Measurements from ENCODE around the gene EEIG1.

DNA sequence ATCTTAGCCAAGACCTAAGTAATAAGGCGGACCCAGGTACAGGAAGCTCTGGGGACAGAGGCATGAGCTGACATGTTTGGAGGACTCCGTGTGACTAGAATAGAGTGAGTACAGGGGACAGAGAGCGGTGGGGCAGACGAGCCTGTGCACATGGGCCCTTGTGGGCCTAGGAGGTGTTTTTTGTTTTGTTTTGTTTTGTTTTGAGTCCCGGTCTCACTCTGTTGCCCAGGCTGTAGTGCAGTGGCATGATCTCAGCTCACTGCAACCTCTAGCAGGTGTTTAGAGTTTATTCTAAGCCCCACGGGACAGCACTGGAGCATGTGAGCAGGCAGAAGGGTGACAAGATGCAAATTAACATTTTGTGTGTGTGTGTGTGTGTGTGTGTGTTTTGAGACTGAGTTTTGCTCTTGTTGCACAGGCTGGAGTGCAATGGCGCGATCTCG, 3.1 kb upstream of the EEIG1 start:
- TF ChIP-seq, protein P1, sequence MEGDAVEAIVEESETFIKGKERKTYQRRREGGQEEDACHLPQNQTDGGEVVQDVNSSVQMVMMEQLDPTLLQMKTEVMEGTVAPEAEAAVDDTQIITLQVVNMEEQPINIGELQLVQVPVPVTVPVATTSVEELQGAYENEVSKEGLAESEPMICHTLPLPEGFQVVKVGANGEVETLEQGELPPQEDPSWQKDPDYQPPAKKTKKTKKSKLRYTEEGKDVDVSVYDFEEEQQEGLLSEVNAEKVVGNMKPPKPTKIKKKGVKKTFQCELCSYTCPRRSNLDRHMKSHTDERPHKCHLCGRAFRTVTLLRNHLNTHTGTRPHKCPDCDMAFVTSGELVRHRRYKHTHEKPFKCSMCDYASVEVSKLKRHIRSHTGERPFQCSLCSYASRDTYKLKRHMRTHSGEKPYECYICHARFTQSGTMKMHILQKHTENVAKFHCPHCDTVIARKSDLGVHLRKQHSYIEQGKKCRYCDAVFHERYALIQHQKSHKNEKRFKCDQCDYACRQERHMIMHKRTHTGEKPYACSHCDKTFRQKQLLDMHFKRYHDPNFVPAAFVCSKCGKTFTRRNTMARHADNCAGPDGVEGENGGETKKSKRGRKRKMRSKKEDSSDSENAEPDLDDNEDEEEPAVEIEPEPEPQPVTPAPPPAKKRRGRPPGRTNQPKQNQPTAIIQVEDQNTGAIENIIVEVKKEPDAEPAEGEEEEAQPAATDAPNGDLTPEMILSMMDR (IDR thresholded peaks at IDR 0.05; ENCODE audit: insufficient read depth, low read length, poor library complexity, severe bottlenecking) = no peak
- TF ChIP-seq EZH2phosphoT487 (conservative IDR thresholded peaks at IDR 0.05; ENCODE audit: low read length) = no peak

All from SU-DHL-6 (cell line).